ENCODE data around the gene ANKRD23.

ANKRD23 gene

DNA sequence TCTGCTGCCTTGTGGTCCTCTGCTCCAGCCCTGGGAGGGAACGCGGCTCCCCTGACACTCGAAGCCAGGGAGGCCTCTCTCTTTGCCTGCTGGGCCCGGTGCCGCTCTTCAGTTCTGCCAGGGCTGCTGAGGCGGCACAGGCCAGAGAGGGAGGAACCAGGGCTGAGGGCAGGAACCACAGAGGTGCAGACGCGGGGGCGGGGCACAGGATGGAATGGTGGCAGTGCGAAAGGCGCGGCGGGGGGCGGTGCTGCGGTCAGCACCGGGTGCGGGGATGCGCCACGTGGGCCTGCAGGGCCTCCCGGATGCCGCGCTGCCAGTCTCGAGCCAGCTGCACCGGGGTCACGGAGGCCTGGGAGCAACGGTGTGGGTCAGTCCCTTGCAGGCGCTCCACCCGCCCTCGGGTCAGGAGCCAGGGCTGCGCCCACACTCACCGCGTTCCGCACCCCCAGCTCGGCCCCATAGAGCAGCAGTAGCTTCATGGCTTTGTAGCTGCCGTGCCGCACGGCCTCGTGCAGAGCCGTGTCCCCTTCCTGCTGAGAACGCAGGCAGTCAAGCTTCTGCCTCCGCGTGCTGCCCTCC lies 4.4 kb downstream of the ANKRD23 start:
- no peak overlapping the region for H3K27ac ChIP-seq
- TF ChIP-seq ZFX (IDR thresholded peaks at IDR 0.05) = no peak
- TF ChIP-seq, protein P1, sequence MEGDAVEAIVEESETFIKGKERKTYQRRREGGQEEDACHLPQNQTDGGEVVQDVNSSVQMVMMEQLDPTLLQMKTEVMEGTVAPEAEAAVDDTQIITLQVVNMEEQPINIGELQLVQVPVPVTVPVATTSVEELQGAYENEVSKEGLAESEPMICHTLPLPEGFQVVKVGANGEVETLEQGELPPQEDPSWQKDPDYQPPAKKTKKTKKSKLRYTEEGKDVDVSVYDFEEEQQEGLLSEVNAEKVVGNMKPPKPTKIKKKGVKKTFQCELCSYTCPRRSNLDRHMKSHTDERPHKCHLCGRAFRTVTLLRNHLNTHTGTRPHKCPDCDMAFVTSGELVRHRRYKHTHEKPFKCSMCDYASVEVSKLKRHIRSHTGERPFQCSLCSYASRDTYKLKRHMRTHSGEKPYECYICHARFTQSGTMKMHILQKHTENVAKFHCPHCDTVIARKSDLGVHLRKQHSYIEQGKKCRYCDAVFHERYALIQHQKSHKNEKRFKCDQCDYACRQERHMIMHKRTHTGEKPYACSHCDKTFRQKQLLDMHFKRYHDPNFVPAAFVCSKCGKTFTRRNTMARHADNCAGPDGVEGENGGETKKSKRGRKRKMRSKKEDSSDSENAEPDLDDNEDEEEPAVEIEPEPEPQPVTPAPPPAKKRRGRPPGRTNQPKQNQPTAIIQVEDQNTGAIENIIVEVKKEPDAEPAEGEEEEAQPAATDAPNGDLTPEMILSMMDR (conservative IDR thresholded peaks at IDR 0.05) = no peak

- no peak overlapping the region for H3K27ac ChIP-seq
- no peak for TF ChIP-seq ZFX (IDR thresholded peaks at IDR 0.05)
Measured at GRCh38 chr2:96838345-96839292, 5.2 kb downstream of the ANKRD23 start.

DNA sequence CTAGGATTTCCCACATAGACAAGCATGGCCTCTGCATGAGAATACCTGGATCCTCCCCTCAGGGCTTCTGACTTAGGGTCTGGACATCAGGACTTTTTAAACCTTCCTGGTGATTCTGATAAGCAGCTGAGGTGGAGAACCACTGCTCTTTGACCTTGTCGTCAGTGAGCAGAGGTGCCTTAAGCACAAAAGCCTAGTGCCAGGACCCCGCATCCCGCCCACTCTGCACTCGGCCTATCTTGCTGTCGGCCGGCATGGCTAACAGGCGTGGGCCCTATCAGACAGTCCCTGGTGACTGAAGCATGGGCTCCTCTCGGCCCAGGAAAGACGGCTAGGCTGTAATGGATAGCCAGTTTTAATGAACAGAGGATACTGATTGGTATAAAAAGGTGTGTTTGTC lies 6.2 kb downstream of the ANKRD23 start:
- TF ChIP-seq ZFX (IDR thresholded peaks at IDR 0.05) = no peak
- TF ChIP-seq, protein P1 (conservative IDR thresholded peaks at IDR 0.05) = no peak
- no peak overlapping the region for H3K27ac ChIP-seq

DNA sequence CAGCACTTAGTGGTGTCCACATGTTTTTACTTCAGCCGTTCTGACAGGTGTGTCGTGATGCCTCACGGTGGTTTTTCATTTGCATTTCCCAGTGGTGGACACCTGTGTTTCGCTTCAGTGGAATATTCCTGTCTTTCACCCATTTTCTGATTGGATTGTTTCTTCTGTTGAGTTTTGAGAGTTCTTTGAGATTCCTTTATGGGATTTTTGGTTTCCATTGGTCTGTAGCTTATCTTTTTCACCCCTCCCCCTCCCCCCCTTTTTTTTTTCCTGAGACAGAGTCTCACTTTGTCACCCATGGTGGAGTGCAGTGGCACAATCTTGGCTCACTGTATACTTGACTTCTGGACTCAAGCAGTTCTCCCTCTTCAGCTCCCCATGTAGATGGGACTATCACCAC lies 8.0 kb downstream of the ANKRD23 start:
- H3K27ac ChIP-seq = no peak overlapping the region
- no peak for TF ChIP-seq ZFX (IDR thresholded peaks at IDR 0.05)
- TF ChIP-seq, protein P1 (conservative IDR thresholded peaks at IDR 0.05) = no peak

DNA sequence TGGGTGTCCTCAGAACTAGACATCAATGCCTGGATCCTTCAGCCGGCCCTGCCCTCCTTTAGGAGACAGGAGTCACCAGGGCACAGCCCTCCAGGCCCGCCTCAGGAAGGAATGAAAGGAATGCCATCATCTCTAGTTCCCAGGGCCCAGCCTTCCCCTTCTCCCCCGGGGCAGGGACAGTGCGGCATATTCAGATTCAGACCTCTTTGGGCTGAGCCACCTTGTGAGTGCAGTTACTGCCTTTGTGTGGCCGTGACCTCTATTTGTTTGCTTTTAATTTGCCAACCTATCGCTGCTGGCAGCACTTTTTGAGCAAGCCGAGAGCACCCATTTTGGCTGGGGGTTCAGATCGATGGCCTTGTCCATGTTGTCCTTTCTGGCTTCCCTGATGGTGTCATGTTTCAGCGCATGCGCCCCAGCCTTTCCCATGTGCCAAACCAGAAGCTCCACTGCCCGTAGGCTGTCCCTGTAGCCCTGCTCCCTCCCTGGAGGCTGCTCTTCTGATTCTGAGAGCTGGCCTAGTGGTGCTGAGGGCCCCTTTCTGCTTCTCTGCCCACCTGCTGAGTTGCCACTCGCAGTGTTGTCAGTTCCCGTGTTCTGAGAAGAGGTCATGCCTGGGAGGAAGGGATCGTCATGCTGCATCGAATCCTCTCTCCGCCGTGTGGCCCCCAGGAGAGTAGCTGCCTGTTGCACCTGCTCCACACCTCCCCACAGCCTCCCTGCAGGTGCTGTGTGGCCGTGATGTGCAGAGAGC lies 10.9 kb downstream of the ANKRD23 start:
- TF ChIP-seq ZFX (IDR thresholded peaks at IDR 0.05) = no peak
- TF ChIP-seq, protein P1 (conservative IDR thresholded peaks at IDR 0.05) = no peak
- peak overlapping the region; percentile 65 for H3K27ac ChIP-seq

- H3K27ac ChIP-seq = peak overlapping the region; percentile 65
Measured at GRCh38 chr2:96832408-96832753, 11.4 kb downstream of the ANKRD23 start.

GRCh38 chr2:96831679-96832078 lies 12.1 kb downstream of the ANKRD23 start:
- H3K27ac ChIP-seq = no peak overlapping the region; the same call in 1 of the 2 replicates
- TF ChIP-seq, protein P1 (conservative IDR thresholded peaks at IDR 0.05) = no peak

More at GRCh38 chr2:96832408-96832753, 11.4 kb downstream of the ANKRD23 start:
- TF ChIP-seq, protein P1 (conservative IDR thresholded peaks at IDR 0.05) = no peak
- no peak for TF ChIP-seq ZFX (IDR thresholded peaks at IDR 0.05)
